ENCODE data around the gene THAP2. TPM values are rescaled to one million over a fixed set of nuclear protein-coding genes. Genes with fewer than 3 reads are reported as not detected.
A peak's percentile ranks its signal among the peaks of the same experiment; 100 is the strongest.
"Not testable (repeated sequence)": the region's sequence is repeated elsewhere in the genome, so short reads cannot be mapped to it uniquely, and the experiment has no call there.

The THAP2 gene
- total RNA-seq, 4 donors from 2014 or later = 2.4 to 11.6 (median 3.0) TPM

DNA sequence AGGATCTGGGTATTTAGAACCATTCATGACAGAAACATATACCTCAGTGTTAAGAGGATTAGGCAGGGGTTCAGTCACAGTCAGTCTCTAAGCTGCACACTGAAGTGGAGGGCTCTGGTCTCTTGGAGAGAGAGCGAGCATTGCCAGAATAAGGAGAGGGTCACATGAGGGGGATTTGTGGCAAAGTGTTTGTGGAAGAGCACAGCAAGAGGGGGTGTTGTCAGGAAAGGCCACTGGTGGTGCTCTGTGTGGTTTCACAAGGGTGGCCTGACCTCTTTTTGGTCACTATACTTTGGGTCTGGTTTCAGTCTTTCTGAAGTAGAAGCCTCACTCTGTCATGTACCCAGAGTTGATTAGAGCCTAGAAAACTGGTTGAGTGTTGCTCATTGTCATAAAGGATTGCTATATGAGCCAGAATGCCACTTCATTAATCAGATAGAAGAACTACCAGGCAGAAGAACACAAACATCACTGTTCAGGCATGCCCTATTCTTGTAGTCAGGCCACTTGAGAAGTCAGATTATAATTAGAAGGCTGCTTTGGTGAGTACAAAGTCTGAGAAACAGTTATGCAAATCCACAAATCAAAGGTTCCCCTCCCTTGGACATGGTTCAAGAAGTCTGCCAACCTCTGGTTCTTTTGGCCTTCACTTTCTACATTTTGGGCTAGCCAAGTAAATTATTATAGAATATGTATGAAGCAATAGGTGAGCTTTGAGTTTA, 30.2 kb downstream of the THAP2 start:
- no peak for DNase-seq
- intact Hi-C loops (cut with DNase I) = no loop called here
- H3K27ac ChIP-seq = peak overlapping the region in 1 of 3 donors; percentile 11
- WGBS, 2 donors = 81 to 82% methylated on average over 1 of the region's 1 CpG
- H3K4me3 ChIP-seq (replicated peaks in 1 of 3) = no peak overlapping the region
- peaks cover 0 to 5% of the 10 kb centered on the region in 2 donors for H3K4me1 ChIP-seq
- TF ChIP-seq, protein P1, sequence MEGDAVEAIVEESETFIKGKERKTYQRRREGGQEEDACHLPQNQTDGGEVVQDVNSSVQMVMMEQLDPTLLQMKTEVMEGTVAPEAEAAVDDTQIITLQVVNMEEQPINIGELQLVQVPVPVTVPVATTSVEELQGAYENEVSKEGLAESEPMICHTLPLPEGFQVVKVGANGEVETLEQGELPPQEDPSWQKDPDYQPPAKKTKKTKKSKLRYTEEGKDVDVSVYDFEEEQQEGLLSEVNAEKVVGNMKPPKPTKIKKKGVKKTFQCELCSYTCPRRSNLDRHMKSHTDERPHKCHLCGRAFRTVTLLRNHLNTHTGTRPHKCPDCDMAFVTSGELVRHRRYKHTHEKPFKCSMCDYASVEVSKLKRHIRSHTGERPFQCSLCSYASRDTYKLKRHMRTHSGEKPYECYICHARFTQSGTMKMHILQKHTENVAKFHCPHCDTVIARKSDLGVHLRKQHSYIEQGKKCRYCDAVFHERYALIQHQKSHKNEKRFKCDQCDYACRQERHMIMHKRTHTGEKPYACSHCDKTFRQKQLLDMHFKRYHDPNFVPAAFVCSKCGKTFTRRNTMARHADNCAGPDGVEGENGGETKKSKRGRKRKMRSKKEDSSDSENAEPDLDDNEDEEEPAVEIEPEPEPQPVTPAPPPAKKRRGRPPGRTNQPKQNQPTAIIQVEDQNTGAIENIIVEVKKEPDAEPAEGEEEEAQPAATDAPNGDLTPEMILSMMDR (IDR thresholded peaks at IDR 0.05) = no peak
- TF ChIP-seq POLR2A (IDR thresholded peaks at IDR 0.05) = no peak
- H3K36me3 ChIP-seq = peaks cover 0 to 17% of the 10 kb centered on the region in 2 donors
- H3K9me3 ChIP-seq = no peaks in the 10 kb centered on the region
- no peaks in the 10 kb centered on the region for H3K27me3 ChIP-seq

DNA sequence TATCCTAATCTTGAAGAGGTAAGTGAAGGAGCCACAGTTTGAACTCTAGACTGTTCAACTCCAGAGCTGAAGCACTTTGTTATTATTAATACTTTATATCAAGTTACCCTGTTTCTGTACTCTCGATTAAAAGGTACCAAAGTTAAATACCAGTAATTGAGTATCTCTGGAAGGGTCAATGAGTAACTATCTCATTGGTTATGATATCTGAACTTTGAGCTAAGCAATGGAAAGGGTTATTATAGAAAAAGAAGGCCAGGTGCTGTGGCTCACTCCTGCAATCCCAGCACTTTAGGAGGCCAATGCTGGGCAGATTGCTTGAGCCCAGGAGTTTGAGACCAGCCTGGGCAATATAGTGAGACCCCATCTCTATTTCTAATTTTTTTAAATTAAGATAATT, 31.7 kb downstream of the THAP2 start:
- Histone ChIP-seq H3K4me3 (replicated peaks in 1 of 3) (no peak overlapping the region), H3K27ac (no peak overlapping the region), H3K9me3 (no peaks in the 10 kb centered on the region), H3K27me3 (no peaks in the 10 kb centered on the region), H3K36me3 (peaks cover 0 to 27% of the 10 kb centered on the region in 2 donors), H3K4me1 (peaks cover 0 to 5% of the 10 kb centered on the region in 2 donors)
- intact Hi-C loops (cut with DNase I) = no loop called here
- WGBS, 2 donors = 98 to 100% methylated on average over 1 of the region's 1 CpG
- no peak for TF ChIP-seq POLR2A (IDR thresholded peaks at IDR 0.05)
- TF ChIP-seq, protein P1 (IDR thresholded peaks at IDR 0.05) = no peak
- DNase-seq = no peak

DNA sequence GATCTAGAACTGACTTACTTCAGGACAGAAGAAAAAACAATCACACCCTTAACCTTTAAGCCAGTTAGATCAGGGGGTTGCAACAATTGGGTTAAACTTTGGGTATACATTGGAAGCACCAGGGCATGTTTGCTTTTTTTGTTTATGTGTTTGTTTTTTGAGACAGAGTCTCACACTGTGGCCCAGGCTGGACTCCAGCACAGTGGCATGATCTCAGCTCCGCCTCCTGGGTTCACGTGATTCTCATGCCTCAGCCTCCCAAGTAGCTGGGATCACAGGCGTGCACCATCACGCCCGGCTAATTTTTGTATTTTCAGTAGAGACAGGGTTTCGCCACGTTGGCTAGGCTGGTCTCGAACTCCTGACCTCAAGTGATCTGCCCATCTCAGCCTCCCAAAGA, 38.1 kb downstream of the THAP2 start:
- intact Hi-C loops (cut with DNase I); H3K4me3 ChIP-seq (replicated peaks in 1 of 3); H3K27ac ChIP-seq; H3K9me3 ChIP-seq; H3K27me3 ChIP-seq; H3K4me1 ChIP-seq; DNase-seq: not testable (repeated sequence)
- 93% methylated on average over 8 of the region's 8 CpGs for WGBS, 2 donors
- peaks cover 0 to 22% of the 10 kb centered on the region in 2 donors for H3K36me3 ChIP-seq

DNA sequence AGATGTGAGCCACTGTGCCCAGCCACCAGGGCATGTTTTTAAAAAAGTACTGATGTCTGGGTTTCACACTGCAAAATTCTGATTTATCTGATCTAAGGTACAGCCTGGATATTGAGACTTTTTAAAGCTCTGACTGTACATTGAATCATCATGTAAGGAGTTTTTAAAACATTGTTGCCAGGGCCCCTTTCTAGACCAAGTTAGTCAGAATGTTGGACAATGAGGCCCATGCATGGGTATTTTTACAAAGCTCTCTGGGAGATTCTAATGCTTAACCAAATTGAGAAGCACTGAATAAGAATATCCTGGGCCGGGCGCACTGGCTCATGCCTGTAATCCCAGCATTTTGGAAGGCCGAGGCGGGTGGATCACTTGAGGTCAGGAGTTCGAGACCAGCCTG, 38.5 kb downstream of the THAP2 start:
- Histone ChIP-seq H3K36me3 (peaks cover 0 to 20% of the 10 kb centered on the region in 2 donors), H3K27me3 (no peaks in the 10 kb centered on the region), H3K9me3 (no peaks in the 10 kb centered on the region), H3K4me3 (replicated peaks in 1 of 3) (no peak overlapping the region), H3K4me1 (no peaks in the 10 kb centered on the region), H3K27ac (no peak overlapping the region)
- 98% methylated on average over 5 of the region's 5 CpGs for WGBS, 2 donors
- TF ChIP-seq POLR2A (IDR thresholded peaks at IDR 0.05) = no peak
- TF ChIP-seq, protein P1 (IDR thresholded peaks at IDR 0.05) = no peak
- intact Hi-C loops (cut with DNase I) = no loop called here
- no peak for DNase-seq

DNA sequence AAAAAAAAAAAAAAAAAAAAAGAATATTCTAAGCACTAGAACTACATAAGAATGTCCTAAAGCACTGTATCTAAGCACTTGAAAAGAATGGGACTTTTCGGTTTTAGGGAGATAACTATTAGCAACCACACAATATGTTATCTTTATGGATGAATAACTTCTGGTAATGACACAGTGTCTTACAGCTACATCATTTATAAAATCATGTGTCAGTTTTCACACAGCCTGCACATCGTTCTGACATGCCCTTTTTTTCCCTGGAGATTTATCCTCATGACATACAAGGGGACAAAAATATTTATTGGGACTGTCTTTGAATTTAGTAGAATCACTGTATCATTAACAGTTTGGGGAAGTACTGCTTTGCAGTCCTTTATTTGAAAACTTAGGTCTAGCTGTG, 39.1 kb downstream of the THAP2 start:
- Histone ChIP-seq H3K36me3 (peaks cover 0 to 16% of the 10 kb centered on the region in 2 donors), H3K4me3 (replicated peaks in 1 of 3) (no peak overlapping the region), H3K27me3 (no peaks in the 10 kb centered on the region), H3K9me3 (no peaks in the 10 kb centered on the region), H3K27ac (no peak overlapping the region), H3K4me1 (no peaks in the 10 kb centered on the region)
- 86 to 90% methylated on average over 2 of the region's 2 CpGs for WGBS, 2 donors
- intact Hi-C loops (cut with DNase I) = no loop called here
- TF ChIP-seq POLR2A (IDR thresholded peaks at IDR 0.05) = no peak
- TF ChIP-seq, protein P1 (IDR thresholded peaks at IDR 0.05) = no peak
- no peak for DNase-seq

Data from thyroid gland (tissue), 4 donors.